ENCODE results near the gene CDH3.

- TF ChIP-seq, protein P1, sequence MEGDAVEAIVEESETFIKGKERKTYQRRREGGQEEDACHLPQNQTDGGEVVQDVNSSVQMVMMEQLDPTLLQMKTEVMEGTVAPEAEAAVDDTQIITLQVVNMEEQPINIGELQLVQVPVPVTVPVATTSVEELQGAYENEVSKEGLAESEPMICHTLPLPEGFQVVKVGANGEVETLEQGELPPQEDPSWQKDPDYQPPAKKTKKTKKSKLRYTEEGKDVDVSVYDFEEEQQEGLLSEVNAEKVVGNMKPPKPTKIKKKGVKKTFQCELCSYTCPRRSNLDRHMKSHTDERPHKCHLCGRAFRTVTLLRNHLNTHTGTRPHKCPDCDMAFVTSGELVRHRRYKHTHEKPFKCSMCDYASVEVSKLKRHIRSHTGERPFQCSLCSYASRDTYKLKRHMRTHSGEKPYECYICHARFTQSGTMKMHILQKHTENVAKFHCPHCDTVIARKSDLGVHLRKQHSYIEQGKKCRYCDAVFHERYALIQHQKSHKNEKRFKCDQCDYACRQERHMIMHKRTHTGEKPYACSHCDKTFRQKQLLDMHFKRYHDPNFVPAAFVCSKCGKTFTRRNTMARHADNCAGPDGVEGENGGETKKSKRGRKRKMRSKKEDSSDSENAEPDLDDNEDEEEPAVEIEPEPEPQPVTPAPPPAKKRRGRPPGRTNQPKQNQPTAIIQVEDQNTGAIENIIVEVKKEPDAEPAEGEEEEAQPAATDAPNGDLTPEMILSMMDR (IDR thresholded peaks at IDR 0.05; ENCODE audit: low read depth, low read length, poor library complexity, severe bottlenecking): no peak
- no peak for TF ChIP-seq EZH2phosphoT487 (IDR thresholded peaks at IDR 0.05; ENCODE audit: borderline replicate concordance, low read length)
Measured at GRCh38 chr16:68700831-68701230, 55.7 kb downstream of the CDH3 start.

All from DOHH2 (cell line).